ENCODE measurements around the gene TULP3.
"Not testable (repeated sequence)": the region's sequence is repeated elsewhere in the genome, so short reads cannot be mapped to it uniquely, and the experiment has no call there.

Gene TULP3

DNA sequence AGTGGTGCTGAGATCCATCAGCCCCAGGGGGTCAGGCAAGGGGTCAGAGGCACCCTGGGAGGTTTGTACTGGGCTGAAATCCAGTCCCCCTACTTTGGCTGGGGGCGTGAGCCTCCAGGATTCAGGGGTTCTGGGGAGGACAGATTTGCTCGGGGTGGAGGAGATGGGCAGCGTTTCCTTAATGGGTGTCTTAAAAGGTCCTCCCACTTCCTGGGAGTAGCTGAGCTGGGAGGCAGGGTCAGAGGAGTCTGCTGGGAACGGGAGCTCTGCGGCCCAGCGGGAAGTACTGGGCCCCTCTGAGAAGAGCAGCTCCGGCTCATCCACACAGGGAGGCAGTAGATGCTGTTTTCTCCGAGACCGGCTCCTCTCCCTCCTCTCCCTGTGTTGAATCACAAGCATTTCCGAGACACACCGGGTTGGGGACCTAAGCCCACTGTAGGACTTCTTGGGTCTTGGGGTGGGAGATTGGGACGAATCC is 31.7 kb upstream of the TULP3 start (continued):
- TF ChIP-seq ESRRG (CRISPR knock-in tag; IDR thresholded peaks at IDR 0.05) (no peak), ISL1 (CRISPR knock-in tag; IDR thresholded peaks at IDR 0.05) (no peak), ZFP3 (CRISPR knock-in tag; IDR thresholded peaks at IDR 0.05) (no peak), CSDC2 (CRISPR knock-in tag; IDR thresholded peaks at IDR 0.05) (no peak), BACH2 (CRISPR knock-in tag; IDR thresholded peaks at IDR 0.05; ENCODE audit: borderline replicate concordance) (no peak)
- TF ChIP-seq, protein P1, sequence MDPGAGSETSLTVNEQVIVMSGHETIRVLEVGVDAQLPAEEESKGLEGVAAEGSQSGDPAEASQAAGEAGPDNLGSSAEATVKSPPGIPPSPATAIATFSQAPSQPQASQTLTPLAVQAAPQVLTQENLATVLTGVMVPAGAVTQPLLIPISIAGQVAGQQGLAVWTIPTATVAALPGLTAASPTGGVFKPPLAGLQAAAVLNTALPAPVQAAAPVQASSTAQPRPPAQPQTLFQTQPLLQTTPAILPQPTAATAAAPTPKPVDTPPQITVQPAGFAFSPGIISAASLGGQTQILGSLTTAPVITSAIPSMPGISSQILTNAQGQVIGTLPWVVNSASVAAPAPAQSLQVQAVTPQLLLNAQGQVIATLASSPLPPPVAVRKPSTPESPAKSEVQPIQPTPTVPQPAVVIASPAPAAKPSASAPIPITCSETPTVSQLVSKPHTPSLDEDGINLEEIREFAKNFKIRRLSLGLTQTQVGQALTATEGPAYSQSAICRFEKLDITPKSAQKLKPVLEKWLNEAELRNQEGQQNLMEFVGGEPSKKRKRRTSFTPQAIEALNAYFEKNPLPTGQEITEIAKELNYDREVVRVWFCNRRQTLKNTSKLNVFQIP (CRISPR knock-in tag; IDR thresholded peaks at IDR 0.05; ENCODE audit: borderline replicate concordance, low read depth) = no peak

DNA sequence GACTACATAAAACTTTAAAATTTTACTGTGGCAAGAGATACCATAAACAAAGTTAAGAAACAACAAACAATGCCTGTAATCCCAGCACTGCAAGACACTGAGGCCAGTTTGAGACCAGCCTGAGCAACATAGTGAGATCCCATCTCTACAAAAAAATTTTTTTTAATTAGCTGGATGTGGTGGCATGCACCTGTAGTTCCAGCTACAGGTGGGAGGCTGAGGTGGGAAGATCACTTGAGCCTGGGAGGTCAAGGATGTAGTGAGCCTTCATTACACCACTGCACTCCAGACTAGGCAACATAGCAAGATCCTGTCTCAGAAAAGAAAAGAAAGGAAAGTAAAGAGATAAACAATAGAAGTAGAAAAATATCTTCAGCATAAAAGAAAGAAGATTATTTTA is 30.5 kb upstream of the TULP3 start:
- ATAC-seq = no peak
- TF ChIP-seq, protein P1 (CRISPR knock-in tag; IDR thresholded peaks at IDR 0.05; ENCODE audit: borderline replicate concordance, low read depth) = no peak
- TF ChIP-seq ARNTL (CRISPR knock-in tag; IDR thresholded peaks at IDR 0.05; ENCODE audit: borderline replicate concordance, low read depth) (no peak), PPARA (CRISPR knock-in tag; IDR thresholded peaks at IDR 0.05; ENCODE audit: borderline replicate concordance) (no peak), ZFP3 (CRISPR knock-in tag; IDR thresholded peaks at IDR 0.05) (no peak), OSR1 (CRISPR knock-in tag; IDR thresholded peaks at IDR 0.05) (no peak), ZNF70 (CRISPR knock-in tag; IDR thresholded peaks at IDR 0.05) (no peak), ZNF8 (CRISPR knock-in tag; IDR thresholded peaks at IDR 0.05) (no peak), ZNF565 (CRISPR knock-in tag; conservative IDR thresholded peaks at IDR 0.05; ENCODE audit: low read depth) (no peak), TOX (CRISPR knock-in tag; IDR thresholded peaks at IDR 0.05; ENCODE audit: borderline replicate concordance) (no peak)
- TF ChIP-seq, protein P2, sequence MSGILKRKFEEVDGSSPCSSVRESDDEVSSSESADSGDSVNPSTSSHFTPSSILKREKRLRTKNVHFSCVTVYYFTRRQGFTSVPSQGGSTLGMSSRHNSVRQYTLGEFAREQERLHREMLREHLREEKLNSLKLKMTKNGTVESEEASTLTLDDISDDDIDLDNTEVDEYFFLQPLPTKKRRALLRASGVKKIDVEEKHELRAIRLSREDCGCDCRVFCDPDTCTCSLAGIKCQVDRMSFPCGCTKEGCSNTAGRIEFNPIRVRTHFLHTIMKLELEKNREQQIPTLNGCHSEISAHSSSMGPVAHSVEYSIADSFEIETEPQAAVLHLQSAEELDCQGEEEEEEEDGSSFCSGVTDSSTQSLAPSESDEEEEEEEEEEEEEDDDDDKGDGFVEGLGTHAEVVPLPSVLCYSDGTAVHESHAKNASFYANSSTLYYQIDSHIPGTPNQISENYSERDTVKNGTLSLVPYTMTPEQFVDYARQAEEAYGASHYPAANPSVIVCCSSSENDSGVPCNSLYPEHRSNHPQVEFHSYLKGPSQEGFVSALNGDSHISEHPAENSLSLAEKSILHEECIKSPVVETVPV (CRISPR knock-in tag; IDR thresholded peaks at IDR 0.05) = no peak
- TF ChIP-seq, protein P3, sequence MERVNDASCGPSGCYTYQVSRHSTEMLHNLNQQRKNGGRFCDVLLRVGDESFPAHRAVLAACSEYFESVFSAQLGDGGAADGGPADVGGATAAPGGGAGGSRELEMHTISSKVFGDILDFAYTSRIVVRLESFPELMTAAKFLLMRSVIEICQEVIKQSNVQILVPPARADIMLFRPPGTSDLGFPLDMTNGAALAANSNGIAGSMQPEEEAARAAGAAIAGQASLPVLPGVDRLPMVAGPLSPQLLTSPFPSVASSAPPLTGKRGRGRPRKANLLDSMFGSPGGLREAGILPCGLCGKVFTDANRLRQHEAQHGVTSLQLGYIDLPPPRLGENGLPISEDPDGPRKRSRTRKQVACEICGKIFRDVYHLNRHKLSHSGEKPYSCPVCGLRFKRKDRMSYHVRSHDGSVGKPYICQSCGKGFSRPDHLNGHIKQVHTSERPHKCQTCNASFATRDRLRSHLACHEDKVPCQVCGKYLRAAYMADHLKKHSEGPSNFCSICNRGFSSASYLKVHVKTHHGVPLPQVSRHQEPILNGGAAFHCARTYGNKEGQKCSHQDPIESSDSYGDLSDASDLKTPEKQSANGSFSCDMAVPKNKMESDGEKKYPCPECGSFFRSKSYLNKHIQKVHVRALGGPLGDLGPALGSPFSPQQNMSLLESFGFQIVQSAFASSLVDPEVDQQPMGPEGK (CRISPR knock-in tag; IDR thresholded peaks at IDR 0.05; ENCODE audit: borderline replicate concordance) = no peak

DNA sequence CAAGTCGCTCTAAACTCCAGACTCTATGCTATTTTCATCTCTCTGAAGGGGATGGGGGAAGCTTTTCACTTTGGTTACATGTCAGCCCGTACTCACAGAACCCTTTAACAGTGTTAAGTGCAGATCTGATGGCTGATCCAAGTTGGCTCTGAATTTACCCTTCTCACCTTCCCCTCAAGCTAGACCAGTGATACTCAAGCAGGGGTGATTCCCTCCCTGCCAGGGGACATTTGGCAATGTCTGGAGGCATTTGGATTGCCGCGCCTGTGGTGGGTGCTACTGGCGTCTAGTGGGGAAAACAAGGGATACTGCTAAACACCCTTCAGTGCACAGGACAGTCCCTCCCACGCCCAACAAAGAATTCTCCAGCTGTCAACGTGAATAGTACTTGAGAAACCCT is 27.8 kb upstream of the TULP3 start:
- no peak for TF ChIP-seq ISL1 (CRISPR knock-in tag; IDR thresholded peaks at IDR 0.05)
- no peak for TF ChIP-seq ZNF8 (CRISPR knock-in tag; IDR thresholded peaks at IDR 0.05)
- TF ChIP-seq, protein P3 (CRISPR knock-in tag; IDR thresholded peaks at IDR 0.05; ENCODE audit: borderline replicate concordance) = no peak
- no peak for TF ChIP-seq ZFP3 (CRISPR knock-in tag; IDR thresholded peaks at IDR 0.05)
- no peak for TF ChIP-seq ARNTL (CRISPR knock-in tag; IDR thresholded peaks at IDR 0.05; ENCODE audit: borderline replicate concordance, low read depth)
- TF ChIP-seq TCF4 (CRISPR knock-in tag; IDR thresholded peaks at IDR 0.05; ENCODE audit: borderline replicate concordance) = no peak
- no peak for TF ChIP-seq TOX (CRISPR knock-in tag; IDR thresholded peaks at IDR 0.05; ENCODE audit: borderline replicate concordance)
- TF ChIP-seq, protein P1 (CRISPR knock-in tag; IDR thresholded peaks at IDR 0.05; ENCODE audit: borderline replicate concordance, low read depth) = no peak
- TF ChIP-seq ZNF70 (CRISPR knock-in tag; IDR thresholded peaks at IDR 0.05) = no peak
- TF ChIP-seq, protein P2 (CRISPR knock-in tag; IDR thresholded peaks at IDR 0.05) = no peak
- TF ChIP-seq CSDC2 (CRISPR knock-in tag; IDR thresholded peaks at IDR 0.05) = no peak
- TF ChIP-seq RARB (CRISPR knock-in tag; IDR thresholded peaks at IDR 0.05) = no peak
- no peak for TF ChIP-seq SNAI2 (CRISPR knock-in tag; IDR thresholded peaks at IDR 0.05)
- no peak for TF ChIP-seq OSR1 (CRISPR knock-in tag; IDR thresholded peaks at IDR 0.05)
- TF ChIP-seq ZNF565 (CRISPR knock-in tag; conservative IDR thresholded peaks at IDR 0.05; ENCODE audit: low read depth) = no peak
- ATAC-seq = no peak

DNA sequence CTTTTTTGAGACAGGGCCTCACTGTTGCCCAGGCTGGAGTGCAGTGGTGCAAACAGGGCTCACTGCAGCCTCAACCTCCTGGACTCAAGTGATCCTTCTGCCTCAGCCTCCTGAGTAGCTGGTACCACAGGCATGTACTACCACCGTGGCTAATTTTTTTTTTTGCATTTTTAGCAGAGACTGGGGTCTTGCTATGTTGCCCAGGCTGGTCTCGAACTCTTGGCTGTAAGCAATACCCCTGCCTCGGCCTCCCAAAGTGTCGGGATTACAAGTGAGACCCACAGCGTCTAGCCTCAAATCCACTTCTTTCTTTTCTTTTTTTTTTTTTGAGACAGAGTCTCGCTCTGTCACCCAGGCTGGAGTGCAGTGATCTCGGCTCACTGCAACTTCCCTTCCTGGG is 27.3 kb upstream of the TULP3 start:
- not testable (repeated sequence) for ATAC-seq

Data from SK-N-SH treated with all-trans-retinoic acid at 6 μM for 48 hours (cell line).